Activated T-cell treated with anti-CD3 and anti-CD28 coated beads, Interleukin-2, amount 50 U/mL, for 4 hours (primary cell): ENCODE results near the gene GRID1. TPM values are rescaled to one million over a fixed set of nuclear protein-coding genes. Genes with fewer than 3 reads are reported as not detected.

ENCODE experiments used
- ATAC-seq, 2 donors: fragments of 200-7000 bp; cut with Tn5 transposase; one replicate each; pipeline ENCODE4 v1.10.0; 2021
- DNase-seq: peaks from one replicate; pipeline ENCODE4 v3.0.0-alpha.2; 2020
- H3K27me3 Mint-ChIP-seq: one replicate; pipeline ENCODE4 v1.8.0; 2021; ENCODE audit warnings: low read depth, mixed read lengths
- H3K36me3 Mint-ChIP-seq: one replicate; pipeline ENCODE4 v1.8.0; 2022; ENCODE audit warnings: mixed read lengths; ENCODE audit not compliant: insufficient read depth
- H3K4me1 Mint-ChIP-seq: one replicate; pipeline ENCODE4 v1.8.0; 2021; ENCODE audit warnings: low read depth, mixed read lengths
- H3K4me3 Mint-ChIP-seq: one replicate; pipeline ENCODE4 v1.8.0; 2021; ENCODE audit warnings: mild to moderate bottlenecking, moderate library complexity, mixed read lengths
- H3K9me3 Mint-ChIP-seq: one replicate; pipeline ENCODE4 v1.8.0; 2021; ENCODE audit warnings: mixed read lengths
- total RNA-seq, 3 donors: library from RNA; stranded (reverse); gene quantifications; one replicate each; pipeline ENCODE4 v1.2.1, GENCODE V29; 2021

The GRID1 gene
- total RNA-seq, 3 donors from 2014 or later: not detected

DNA sequence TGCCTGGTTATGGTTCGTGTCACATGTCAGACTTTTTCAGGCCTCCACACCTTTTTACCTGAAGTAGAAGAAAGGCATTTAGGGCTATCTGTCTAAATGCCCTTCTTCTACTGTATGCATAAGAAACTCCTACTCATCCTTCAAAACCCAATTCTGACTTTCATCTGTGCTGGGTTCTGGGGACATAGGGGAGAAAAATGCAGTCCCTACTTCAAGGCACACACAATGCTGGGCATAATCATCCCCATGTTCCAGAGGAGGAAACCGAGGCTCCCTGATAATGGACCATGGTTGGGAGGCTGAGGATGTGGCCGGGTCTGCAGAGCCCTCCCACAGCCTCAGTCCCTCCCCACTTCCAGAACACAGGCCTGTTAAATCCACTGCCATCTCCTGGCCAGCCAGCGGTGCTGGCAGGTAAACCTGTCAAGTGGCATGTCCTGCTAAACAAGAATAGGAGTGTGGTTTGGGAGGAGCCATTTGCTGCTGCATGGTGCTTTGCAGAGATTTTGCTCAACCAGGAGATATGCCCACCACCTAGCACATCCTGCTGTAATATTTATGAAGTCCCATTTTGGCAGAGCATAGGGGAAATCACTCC is 32.0 kb downstream of the GRID1 start:
- no peaks in the 10 kb centered on the region for H3K9me3 Mint-ChIP-seq
- no peak for DNase-seq

DNA sequence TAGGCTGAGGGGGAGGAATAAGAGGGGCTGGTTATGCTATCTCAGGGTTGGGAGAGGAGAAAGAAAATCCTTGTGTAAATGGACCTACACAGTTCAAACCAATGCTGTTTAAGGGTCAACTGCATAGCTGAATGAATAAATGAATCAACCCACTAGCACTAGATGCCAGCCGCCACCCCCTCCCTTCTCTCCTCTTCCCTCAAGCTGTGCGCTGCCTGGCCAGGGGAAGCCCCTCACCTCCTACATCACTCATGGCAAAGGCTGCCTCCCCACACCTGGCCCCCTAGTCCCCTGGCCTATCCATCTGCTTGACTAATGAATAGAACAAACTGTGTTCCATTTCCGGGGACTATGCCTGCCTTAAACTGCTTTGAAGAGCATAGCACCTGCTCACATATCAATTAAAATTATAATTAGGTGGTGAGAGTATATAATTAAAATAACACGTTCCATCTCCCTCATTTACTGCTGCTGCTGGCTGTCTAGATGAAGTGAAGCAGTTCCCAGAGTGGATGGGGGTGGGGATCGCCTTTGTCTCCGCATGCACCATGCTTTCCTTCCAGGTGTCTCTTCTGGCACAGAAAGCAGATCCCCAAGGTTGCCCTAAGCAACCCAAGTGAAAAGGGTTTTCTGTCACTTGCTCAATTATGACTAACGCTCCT is 32.6 kb downstream of the GRID1 start:
- H3K4me1 Mint-ChIP-seq: no peaks in the 10 kb centered on the region
- ATAC-seq: no peak

More for the DNA sequence above, 32.0 kb downstream of the GRID1 start:
- Mint-ChIP-seq H3K36me3 (no peaks in the 10 kb centered on the region), H3K4me3 (no peak overlapping the region), H3K4me1 (no peaks in the 10 kb centered on the region), H3K27me3 (peaks cover 15% of the 10 kb centered on the region)
- ATAC-seq: no peak

DNA sequence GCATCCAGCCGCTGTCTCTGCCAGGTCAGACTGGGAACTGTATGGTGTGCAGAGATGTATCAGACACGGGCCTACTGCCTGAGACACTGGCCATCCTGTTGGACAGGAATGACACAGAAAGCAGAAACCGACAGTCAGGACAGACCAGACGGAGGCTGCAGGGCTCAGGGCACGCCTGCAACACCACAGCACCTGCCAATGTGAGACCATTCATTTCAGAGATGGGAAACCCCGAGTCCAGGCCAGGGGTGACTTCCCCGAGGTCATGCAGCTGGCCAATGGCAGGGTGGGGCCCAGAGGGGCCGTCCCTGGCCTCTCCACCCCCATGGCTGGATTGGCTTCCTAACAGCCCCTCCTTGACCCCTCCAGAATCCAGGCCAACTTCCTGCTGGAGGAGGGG is 34.7 kb downstream of the GRID1 start:
- DNase-seq (no peak), ATAC-seq (no peak)
- no peak overlapping the region for H3K4me3 Mint-ChIP-seq
- H3K36me3 Mint-ChIP-seq: no peaks in the 10 kb centered on the region
- H3K9me3 Mint-ChIP-seq: no peaks in the 10 kb centered on the region
- no peaks in the 10 kb centered on the region for H3K4me1 Mint-ChIP-seq
- peaks cover 15% of the 10 kb centered on the region for H3K27me3 Mint-ChIP-seq

More for the DNA sequence above, 32.6 kb downstream of the GRID1 start:
- Mint-ChIP-seq H3K36me3 (no peaks in the 10 kb centered on the region), H3K4me3 (no peak overlapping the region), H3K9me3 (no peaks in the 10 kb centered on the region), H3K27me3 (peaks cover 15% of the 10 kb centered on the region)
- no peak for DNase-seq

- Mint-ChIP-seq H3K4me3 (no peak overlapping the region), H3K27me3 (peaks cover 15% of the 10 kb centered on the region), H3K9me3 (no peaks in the 10 kb centered on the region), H3K36me3 (no peaks in the 10 kb centered on the region), H3K4me1 (no peaks in the 10 kb centered on the region)
- DNase-seq: no peak
- no peak for ATAC-seq
These were observed 35.5 kb downstream of the GRID1 start for GRCh38 chr10:86330778-86331763.

DNA sequence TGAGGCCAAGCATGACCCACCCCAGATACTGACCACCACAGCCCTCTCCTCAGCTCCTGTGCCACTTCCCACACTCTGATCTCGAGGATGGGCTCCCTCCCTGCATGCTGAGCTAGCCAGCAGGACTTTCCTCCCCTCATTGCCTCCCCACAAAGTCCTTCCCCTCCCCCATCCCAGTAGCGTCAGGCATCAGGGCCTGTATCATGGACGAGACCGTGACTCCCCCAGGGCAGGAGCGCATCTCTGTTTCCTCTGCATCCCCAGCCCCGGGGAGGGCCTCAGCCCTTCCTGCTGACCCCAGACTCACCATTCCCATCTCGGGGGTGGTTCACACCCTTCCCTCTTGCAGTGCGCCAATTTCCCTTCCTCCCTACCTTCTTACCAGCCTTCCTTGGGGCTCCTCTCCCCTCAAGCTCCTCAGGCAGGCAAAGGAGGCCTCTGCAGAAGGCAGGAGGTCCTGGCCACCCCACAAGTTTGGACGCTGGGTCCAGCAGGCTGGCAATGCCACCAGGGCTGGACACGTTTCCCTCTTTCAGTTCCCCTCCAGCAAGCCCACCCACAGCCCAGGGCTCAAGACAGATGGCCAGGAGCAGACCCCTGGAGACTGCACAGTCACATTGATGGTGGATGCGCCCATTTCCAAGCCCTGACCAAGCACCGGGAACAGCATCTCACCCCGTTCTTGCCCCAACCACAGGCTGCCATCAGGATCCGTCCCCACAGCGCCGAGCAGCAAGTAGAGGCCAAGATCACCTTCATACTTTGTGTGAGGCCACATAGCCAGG is 36.5 kb downstream of the GRID1 start:
- Mint-ChIP-seq H3K27me3 (peaks cover 15% of the 10 kb centered on the region), H3K36me3 (no peaks in the 10 kb centered on the region), H3K4me1 (no peaks in the 10 kb centered on the region), H3K9me3 (no peaks in the 10 kb centered on the region), H3K4me3 (no peak overlapping the region)
- no peak for DNase-seq
- no peak for ATAC-seq

DNA sequence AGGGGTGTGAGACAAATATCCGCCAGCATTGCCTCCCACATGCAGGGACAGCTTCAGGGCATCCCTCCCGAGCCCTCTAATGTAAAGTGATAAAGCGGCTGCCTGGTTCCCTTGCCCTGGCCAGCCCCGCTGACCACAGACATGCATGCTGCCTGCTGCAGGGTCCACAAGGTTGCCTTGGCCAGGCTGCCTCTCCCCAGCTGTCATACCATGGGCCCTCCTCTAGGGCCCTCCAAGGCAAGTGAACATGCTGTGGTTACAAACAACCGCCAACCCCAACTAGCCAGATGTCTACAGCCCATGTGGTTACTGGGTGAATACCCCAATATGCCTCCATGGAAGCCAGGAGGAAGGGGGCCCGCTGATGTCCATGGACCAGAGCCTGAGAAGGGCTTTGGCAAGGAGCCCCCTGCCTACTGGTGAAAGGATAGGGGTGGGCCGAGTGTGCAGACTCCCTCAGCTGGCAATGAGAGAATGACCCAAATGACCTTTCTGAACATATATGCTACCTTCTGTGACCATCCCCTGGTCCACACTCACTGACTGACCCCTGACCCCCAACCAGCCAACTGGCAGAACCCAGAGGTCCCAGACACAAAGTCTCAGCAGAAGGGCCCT is 37.4 kb downstream of the GRID1 start:
- Mint-ChIP-seq H3K36me3 (no peaks in the 10 kb centered on the region), H3K9me3 (no peaks in the 10 kb centered on the region), H3K27me3 (peaks cover 15% of the 10 kb centered on the region), H3K4me3 (no peak overlapping the region), H3K4me1 (no peaks in the 10 kb centered on the region)
- no peak for ATAC-seq
- no peak for DNase-seq

- no peak overlapping the region for H3K4me3 Mint-ChIP-seq
- H3K36me3 Mint-ChIP-seq: no peaks in the 10 kb centered on the region
- no peaks in the 10 kb centered on the region for H3K4me1 Mint-ChIP-seq
- ATAC-seq (no peak), DNase-seq (no peak)
- H3K9me3 Mint-ChIP-seq: no peaks in the 10 kb centered on the region
- peaks cover 16% of the 10 kb centered on the region for H3K27me3 Mint-ChIP-seq
These were observed 38.5 kb downstream of the GRID1 start for GRCh38 chr10:86327954-86328725.

DNA sequence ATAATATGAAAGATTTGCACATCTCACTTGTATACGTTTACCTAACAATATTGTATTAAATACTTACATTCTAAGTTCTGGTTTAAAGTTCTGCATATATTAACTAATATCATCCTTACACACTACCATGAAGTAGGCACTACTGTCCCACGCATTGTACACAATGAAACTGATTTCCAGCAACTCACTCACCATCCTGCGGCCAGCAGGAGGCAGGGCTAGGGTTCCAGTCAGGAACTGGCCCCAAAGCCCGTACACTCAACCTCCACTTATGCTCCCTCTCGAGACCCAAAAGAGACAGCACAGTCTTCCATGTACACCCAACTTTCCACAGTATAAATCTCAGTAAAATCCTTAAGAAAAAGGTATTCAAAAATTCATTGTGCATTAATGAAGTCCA is 41.4 kb downstream of the GRID1 start:
- Mint-ChIP-seq H3K4me3 (no peak overlapping the region), H3K4me1 (no peaks in the 10 kb centered on the region), H3K9me3 (no peaks in the 10 kb centered on the region), H3K36me3 (no peaks in the 10 kb centered on the region), H3K27me3 (peaks cover 14% of the 10 kb centered on the region)
- ATAC-seq (no peak), DNase-seq (no peak)

- no peaks in the 10 kb centered on the region for H3K9me3 Mint-ChIP-seq
- H3K4me1 Mint-ChIP-seq: no peaks in the 10 kb centered on the region
- peaks cover 19% of the 10 kb centered on the region for H3K27me3 Mint-ChIP-seq
- no peak for DNase-seq
- no peaks in the 10 kb centered on the region for H3K36me3 Mint-ChIP-seq
- H3K4me3 Mint-ChIP-seq: no peak overlapping the region
- ATAC-seq: no peak
These were observed 45.0 kb downstream of the GRID1 start for GRCh38 chr10:86321568-86321967.

DNA sequence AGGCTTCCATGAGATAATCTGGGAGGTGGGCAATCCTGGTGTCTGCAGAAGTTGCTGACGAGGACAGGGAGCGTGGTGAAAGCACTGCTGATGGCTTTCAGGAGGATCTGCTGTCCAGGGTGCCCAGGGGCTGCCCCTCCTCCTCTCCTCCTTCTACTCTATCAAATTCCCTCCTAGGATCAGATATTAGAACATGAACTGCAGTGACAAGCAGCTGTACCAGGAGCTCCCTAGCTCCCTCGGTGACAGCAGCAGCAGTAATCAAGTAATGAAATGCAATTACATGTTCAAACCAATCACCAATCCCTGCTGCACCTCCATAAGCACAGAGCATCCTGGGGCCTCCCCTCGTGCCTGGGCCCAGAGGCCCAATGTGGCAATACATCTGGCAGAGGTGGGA is 46.9 kb downstream of the GRID1 start:
- no peak for ATAC-seq
- Mint-ChIP-seq H3K9me3 (no peaks in the 10 kb centered on the region), H3K27me3 (peaks cover 19% of the 10 kb centered on the region), H3K4me3 (no peak overlapping the region), H3K4me1 (no peaks in the 10 kb centered on the region), H3K36me3 (no peaks in the 10 kb centered on the region)
- no peak for DNase-seq

DNA sequence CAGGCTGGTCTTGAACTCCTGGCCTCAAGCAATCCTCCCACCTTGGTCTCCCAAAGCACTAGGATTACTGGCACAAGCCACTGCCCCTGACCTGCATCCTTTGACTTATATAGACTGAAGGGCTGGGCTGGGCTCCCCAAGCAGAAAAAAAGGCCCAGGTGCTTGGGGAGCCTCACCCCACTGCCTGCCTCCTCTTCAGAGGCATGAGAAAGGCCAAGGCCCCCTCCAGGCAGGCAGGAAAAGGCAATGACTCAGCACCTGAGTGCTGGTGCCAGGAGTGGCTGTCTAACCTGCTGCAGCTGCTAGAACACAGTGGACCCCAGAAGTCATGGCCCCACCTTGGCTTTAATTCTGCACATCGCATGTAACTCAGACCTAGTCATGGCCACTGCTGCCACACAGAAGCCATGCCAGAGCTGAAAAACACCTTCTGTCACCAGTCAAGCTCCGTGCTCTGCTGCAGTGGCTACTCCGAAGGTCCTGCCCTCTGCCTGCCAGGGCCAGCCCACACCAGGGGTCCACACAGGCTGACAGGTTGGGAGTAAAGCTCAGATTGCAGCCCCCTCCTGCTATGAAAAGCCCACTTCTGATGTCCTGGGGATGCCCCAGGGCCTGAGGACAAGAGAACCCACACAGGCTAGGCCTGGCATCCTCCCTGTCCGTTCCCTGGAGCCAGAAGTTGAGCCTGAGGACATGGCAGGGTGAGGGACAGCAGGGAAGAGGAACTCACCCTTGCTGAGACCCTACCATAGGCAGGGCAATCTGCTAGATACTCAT is 48.5 kb downstream of the GRID1 start:
- H3K27me3 Mint-ChIP-seq: peaks cover 21% of the 10 kb centered on the region
- ATAC-seq (no peak), DNase-seq (no peak)
- no peaks in the 10 kb centered on the region for H3K36me3 Mint-ChIP-seq
- H3K4me1 Mint-ChIP-seq: no peaks in the 10 kb centered on the region
- no peaks in the 10 kb centered on the region for H3K9me3 Mint-ChIP-seq
- no peak overlapping the region for H3K4me3 Mint-ChIP-seq

DNA sequence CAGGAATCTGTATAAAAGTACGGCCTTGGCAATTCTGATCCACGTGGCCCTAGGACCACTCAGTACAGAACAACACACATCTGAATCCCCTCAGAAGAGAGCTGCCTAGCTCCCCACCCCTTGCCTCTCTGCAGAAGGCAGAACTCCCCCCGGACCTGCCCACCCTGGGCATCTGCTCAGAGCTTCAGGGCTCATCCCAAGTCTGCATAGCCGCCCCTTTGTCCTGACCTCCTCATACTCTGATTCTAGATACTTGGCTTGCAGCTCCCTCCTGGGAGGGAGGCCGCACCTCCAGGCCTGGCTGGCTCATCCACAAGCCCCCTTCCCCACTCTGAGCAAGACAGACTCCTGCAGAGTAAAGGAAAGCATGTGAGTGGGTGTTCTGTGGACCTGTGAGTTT is 49.6 kb downstream of the GRID1 start:
- no peak for ATAC-seq
- Mint-ChIP-seq H3K36me3 (no peaks in the 10 kb centered on the region), H3K4me1 (no peaks in the 10 kb centered on the region)

More for the DNA sequence above, 49.6 kb downstream of the GRID1 start:
- no peak for DNase-seq
- Mint-ChIP-seq H3K9me3 (no peaks in the 10 kb centered on the region), H3K27me3 (peaks cover 19% of the 10 kb centered on the region), H3K4me3 (no peak overlapping the region)
